Measurements from ENCODE around the gene DCAF15.
A peak's percentile ranks its signal among the peaks of the same experiment; 100 is the strongest.
"Not testable (repeated sequence)": the region's sequence is repeated elsewhere in the genome, so short reads cannot be mapped to it uniquely, and the experiment has no call there.

DCAF15 gene

DNA sequence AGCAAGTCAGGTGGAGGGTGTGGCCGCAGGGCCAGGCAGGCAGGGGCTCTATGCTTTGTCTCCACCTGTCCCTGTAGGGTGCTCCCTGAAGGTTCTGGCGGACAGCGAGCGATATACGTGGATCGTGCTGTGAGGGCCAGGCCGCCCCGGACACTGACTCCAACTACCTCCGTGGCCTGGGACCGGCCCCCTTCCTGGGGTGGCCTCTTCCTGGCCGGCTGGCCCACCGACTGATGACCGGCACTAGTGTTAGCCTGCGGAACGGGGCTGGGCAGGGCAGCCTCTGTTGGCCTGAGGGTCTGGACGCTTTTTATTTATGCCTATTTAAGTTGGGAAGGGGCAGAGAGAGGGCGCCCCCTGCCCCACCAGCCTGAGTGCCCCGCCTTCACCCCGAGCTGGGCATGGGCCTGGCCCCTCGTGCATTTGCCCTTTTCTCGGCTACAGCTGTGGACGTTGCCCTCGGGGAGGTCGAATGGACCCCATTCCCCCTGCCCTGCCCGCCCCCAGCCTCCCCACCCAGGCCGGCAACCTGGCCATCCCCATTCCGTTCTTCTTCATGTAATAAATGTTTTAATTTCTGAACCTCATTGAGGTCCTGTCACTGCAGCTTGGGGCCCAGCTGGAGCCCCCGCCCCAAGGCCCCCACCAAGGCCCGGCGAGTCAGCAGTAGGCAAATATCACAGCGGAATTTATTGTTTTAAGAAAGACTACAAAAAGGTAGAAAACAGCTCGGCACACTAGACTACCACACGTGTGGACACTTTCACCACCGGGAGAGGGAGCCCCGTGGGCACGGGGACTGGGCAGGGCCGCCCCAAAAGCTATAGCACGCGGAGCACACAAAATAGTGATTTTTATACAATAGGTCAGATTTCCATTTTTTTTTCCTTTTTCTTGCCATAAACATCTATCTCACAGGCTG is 8.8 kb downstream of the DCAF15 start:
- DNase-seq = no peak

DNA sequence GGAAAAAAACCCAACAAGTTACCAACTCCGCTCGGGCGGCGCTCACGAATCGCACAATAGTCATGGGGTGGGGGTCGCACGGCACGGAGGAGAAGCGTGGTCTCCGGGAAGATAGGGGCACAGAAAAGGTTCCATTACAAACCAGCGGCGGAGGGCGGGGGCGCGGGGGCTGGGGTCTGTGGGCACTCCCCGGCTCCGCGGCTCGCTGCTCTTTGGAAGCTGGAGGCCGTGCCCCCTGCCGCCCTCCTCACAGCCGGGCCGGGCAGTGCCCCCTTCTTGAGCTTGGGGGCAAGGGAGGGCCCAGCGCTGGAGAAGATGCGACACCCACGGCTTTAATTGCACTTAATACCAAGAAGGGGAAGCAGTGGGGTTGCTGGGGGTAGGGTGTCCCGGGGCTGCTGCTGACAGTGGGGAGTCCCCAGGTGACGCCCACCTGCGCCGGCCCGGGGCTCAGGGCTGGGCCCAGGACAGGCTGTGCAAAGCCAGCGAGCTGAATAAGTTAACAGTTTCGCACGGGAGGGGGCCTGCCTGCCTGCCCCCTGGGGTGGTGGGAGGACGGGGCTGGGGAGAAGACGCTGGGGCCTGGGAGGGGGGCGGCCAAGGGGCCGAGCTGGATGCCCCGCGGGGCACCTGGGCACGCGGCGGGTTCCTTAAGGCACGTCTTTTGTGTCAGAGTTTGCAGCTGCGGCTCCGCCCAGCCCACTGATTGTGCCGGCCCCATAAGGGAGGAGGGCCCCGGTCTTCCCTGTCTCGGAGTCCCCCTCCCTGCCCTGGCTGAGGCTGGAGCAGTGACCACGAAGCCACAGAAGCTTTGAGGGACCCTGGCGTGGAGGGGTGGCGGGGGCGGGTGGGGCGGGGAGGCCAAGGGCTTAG is 9.8 kb downstream of the DCAF15 start:
- no peak for DNase-seq

DNA sequence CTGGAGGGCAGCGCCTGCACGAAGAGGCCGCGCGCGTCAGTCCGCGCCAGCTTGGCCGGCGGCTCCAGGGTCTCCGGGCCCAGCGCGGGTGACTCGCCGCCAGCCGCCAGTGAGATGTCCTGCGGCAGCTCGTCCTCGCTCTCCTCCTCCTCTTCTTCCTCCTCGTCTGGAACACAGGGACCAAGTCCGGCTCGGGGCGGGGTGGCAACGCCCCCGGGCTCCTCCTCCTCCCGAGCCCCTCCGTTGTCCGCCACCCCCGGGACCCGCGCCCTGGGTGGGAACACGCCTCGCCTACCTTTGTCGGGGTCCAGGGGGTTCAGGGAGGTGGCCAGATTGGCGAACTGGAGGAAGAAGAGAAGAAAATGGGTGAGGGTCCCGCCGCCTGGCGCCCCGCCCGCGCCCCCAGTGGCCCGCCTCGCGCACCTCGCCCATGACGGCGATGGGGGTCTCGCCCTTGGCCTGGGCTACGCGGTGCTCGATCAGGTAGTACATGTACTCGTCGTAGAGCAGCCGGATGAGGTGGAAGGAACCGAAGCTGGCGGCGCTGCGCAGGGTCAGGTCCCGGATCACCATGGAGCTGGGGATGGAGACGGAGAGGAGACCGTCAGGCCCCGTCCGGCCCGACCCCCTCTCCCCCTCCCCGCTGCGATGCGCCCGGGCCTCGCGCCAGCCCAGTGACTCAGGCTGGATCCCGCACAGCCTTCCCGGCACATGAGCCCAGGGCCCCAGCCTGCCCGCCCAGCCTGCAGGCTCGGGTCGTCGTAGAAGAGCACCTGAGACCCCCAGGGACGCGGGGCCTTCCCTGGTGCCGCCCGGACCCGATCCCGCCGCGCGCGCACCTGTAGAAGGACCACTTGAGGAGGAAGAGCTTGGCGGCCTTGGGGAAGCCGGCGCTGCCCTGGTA is 10.6 kb downstream of the DCAF15 start:
- no peak for DNase-seq

DNA sequence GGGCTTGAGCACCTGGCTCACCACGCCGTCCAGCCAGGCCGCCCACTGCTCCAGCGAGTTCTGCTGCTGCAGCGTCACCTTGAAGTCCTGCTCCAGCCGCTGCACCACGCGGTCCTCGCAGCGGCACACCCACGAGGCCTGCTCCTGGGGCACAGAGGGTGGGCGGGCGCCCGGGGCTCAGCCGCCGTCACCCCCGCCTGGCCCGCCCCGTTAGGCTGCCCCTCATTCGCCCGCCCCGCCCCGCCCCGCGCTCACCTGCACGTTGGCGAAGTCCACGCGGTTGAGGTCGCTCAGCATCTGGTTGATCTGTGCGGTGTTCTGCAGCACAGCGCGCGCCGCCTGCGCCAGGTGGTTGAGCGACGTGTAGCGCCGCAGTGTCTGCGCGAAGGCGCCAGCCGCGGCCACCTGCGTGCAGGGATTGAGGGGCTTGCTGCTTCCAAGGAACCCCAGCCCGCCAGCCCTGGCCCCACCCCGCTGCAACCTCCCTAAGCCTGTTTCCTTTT is 11.3 kb downstream of the DCAF15 start:
- DNase-seq = no peak

DNA sequence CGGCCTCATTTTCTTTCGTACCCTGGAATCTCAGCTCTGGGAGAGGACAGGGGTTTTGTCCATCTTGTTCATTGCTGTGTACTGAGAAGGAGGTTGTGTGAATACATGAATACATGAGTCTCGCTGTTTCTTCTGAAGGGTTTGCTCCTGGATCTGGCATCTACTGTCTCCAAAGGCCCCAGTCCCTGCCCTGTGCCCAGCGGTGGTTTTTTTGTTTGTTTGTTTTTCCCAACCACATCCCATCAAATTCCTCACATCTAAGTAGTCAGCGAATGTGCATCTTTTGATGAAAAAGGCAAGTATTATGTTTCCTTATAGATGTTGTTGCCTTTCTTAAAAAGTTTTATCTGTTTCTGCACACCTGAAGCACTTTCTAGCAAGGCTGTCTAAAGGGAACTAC is 12.5 kb downstream of the DCAF15 start:
- no peak for DNase-seq

DNA sequence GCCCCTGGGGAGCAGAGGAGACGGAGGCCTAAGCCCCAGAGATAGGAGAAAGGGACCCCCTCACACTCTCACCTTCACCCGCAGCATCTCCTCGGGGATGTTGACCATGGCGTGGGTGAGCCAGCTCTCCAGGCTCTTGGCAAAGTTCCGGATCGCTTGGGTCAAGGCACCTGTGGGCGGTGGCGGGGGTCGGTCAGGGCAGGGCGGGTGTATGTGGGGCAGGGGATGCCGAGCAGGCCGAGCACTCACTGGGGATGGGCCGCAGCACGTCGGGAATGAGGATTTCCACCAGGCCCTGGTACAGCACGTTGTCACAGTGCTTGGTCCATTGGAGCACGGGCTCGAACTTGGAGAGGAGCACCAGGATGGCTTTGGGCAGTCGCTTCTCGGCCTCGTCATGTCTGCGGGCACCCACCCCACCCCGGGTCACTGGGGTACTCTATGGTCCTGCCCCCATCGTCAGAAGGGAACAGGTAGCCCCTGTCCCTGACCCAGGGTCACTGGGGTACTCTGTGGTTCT is 13.1 kb downstream of the DCAF15 start:
- DNase-seq = no peak

DNA sequence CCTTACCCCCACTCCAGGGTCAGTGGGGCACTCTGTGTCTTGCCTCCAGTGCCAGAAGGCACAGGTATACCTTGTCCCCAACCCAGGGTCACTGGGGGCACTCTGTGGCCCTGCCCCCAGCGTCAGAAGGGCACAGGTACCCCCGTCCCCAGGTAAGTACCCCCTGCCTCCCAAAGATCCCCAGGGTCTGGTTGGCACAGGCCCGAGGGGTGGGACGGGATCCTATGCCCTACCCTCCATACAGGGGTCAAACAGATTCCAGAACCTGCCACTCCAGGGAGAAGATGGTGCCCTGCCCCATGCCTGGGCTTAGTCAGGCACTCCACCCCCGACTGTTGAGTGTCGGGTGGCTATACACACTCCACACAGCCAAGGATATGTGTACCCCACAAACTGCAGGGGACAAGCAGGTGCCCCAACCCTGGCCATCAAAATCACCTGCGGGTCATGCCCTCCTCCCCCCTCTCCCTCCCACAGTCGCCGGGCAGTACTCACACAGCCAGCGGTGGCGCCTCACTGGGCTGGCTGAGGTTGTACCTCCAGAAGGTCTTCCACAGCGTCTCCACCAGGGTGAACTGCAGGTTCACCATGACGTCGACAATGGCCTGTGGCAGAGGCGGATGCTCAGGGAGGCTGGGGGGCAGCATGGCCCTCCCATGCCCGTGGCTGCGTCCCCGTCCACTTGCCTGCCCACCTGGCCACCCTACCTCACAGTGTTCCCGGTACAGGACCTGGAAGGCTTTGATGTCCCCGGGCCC is 13.8 kb downstream of the DCAF15 start:
- DNase-seq = no peak

DNA sequence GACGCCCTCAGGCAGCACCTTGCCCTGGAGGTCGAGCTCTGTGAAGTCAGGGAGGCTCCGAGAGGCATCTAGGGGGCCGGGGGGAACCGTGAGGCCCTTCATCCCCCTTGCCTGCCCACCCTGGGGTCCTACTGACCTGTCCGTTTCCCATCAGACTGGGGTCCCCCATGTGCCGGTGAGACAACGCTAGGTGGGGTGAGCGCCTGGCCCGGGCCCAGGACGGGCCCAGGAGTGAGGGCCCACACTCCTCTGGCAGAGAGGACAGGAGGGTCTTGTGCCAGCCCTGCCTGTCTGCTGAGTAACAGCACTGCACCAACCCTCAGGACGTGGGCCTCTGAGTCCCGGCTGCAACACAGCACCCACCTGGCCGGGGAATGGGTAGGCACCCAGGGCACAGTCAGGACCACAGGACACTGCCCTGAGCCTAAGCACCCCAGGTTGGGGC is 14.4 kb downstream of the DCAF15 start:
- no peak for DNase-seq

DNA sequence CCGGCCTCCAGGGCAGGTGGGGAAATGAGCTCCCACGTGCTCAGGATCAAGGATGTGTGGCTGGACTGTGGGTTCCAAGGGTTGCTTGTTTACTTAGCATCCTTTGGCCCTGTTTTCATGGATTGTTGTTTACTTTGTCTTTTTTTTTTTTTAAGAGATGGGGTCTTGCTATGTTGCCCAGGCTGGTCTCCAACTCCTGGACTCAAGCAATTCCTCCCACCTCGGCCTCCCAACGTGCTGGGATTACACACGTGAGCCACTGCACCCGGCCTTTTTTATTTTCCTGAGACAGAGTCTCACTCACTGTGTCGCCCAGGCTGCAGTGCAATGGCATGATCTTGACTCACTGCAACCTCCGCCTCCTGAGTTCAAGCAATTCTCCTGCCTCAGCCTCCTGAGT is 14.9 kb downstream of the DCAF15 start:
- not testable (repeated sequence) for DNase-seq

DNA sequence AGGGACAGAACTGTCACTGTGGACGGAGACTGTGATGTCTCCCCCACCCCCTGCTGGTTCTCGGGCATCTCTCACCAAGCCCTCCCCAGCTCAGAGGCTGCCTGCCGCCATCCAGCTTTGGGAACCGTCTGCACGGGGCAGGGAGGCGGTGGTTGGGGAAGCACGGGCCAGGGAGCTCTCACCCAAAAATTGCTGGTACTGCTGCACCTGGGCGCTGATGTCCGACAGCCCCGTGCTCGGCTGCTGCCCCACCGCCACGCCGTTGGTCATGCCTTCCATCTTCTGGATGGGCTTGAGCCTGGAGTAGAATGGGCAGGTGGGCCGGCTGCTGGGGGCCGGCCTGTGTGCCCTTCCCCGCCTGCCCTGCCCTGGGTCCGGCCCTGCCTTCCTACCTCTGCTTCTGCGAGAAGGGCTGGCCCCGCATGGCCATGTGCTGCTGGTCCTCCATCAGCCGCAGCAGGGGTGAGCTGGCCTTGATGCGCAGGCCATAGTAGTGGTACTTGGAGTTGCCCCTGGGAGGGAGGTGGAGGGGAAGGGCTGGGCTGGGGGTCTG is 16.1 kb downstream of the DCAF15 start:
- no peak for DNase-seq

DNA sequence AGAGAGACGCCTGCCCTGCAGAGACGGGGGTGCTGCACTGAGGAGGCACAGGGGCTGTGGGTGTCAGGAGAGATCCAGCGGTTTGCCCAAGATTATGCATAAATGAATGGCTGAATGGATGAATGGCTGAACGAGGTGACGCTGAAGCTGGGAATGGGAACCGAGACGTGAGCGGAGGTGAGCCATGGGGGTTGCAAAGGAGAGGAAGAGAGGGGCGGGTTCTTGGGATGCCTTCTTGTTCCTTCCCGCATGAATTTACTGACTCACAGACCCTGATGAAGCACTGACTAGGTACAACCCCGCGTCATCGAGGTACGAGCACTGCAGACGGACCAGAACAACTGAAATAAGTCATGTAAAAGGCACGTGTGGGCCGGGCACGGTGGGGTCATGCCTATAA is 16.7 kb downstream of the DCAF15 start:
- no peak for DNase-seq

DNA sequence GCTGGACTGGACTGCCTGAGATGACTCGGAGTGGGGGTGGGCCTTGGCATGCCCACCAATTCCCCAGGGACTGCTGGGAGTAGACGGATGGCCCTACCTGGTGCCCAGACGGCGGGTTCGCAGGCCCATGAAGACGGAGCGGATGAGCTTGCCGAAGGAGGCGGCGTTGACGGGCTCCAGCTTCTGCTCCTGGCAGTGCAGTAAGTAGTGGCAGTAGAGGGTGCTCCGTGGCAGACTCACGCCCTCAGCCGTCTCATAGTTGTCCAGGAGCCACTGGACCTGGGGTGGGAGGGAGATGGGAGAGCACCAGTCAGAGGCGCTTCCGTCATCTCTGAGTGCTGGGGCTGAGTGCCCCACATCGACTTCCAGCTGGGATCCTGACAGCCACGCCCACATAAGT is 17.6 kb downstream of the DCAF15 start:
- no peak for DNase-seq

DNA sequence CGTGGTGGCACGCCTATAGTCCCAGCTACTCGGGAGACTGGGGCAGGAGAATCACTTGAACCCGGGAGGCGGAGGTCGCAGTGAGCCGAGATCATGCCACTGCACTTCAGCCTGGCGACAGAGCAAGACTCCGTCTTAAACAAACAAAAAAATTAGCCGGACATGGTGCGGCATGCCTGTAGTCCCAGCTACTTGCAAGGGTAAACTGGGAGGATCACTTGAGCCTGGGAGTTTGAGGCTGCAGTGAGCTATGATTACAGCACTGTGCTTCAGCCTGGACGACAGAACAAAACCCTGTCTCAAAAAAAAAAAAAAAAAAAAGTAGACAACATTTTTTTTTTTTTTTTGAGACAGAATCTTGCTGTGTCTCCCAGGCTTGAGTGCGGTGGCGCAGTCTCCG is 19.6 kb downstream of the DCAF15 start:
- DNase-seq = not testable (repeated sequence)

DNA sequence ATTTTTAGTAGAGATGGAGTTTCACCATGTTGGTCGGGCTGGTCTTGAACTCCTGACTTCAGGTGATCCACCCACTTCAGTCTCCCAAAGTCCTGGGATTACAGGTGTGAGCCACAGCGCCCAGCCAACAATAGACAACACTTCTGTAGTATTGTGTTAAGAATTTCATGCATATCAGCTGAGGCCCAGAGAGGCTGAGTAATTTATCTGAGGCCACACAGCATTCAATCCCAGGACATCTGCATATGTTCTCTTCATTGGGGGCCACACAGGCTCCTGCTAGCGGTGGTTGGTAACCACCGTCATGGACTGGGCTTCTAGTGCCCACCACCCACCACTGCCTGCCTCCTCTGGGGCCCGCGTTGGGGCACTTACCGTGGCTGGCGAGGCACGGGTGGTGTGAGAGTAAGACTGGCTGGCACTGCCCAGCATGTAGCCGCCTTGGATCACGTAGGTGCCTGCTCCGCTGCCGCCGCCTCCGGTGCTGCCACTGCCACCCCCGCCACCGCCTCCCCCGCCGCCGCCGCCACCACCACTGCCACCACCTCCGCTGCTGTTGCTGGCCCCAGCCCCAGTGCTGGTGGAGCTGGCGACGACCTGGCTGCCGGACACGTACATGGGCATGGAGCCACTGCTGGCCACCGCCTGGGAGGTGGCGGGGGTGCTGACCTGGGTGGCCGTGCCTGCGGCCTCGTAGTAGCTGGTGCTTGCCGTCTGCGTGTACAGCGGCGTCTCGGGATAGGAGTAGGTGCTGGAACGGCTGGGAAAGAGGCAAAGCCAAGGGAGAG is 20.3 kb downstream of the DCAF15 start:
- DNase-seq = no peak

DNA sequence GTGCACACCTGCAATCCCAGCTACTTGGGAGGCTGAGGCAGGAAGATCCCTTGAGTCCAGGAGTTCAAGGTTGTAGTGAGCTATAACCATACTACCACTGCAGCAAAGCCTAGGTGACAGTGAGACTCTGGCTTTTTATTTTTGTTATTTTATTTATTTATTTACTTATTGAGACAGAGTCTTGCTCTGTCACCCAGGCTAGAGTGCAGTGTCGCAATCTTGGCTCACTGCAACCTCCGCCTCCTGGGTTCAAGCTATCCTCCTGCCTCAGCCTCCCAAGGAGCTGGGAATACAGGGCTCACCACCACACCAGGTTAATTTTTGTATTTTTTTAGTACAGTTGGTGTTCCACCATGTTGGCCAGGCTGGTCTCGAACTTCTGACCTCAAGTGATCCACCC is 21.2 kb downstream of the DCAF15 start:
- DNase-seq = not testable (repeated sequence)

DNA sequence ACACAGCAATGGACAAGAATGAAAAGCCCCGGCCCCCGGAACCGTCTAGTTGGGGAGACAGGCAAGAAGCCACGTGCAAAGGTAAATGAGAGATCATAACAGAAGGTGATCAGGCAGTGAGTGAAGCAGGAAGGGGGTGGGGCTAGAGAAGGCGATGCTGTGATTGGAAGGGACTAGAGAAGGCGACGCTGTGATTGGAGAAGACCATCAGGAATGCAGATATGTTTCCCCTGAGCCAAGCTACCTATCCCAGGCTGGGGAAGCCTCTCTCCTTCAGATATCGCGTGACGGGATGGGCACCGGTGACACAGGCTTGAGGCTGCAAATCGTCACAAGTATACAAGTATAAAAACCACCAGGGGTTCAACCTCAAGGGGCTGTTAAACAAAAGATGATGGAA is 21.8 kb downstream of the DCAF15 start:
- peak; percentile 73 for DNase-seq

DNA sequence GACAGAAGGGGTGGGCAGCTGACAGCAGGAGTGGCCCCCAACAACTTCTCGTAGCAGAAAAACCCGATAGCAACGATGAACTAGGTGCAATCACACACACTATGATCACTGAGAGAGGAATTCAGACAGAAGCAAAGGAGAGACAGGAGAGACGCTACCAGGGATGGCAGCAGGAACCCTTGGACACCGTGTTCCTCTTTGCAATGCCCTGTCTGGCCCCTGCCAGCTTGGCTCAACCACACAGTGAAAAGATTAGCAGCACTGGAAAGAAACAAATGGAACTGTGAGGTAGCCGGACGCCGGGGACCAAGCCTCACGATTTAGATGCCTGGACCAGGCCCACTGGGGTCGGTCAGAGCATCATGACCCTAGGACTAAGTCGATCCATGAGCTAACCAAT is 23.6 kb downstream of the DCAF15 start:
- DNase-seq = no peak

DNA sequence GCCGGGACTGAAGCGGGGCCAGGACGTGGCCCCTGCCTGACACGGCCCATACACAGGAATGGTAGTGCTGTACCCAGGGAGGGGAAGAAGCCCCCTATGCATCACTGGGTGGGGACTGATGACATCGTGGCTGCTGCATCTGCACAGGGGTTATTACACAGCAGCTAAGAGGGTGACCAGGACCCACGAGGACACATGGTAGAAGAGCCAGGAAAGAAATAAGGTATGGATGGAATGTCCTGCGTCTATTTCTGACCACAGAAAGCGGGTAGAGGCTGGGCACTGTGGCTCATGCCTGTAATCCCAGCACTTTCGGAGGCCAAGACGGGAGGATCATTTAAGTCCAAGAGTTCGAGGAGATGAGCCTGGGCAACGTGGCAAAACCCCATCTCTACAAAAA is 24.1 kb downstream of the DCAF15 start:
- DNase-seq = no peak

DNA sequence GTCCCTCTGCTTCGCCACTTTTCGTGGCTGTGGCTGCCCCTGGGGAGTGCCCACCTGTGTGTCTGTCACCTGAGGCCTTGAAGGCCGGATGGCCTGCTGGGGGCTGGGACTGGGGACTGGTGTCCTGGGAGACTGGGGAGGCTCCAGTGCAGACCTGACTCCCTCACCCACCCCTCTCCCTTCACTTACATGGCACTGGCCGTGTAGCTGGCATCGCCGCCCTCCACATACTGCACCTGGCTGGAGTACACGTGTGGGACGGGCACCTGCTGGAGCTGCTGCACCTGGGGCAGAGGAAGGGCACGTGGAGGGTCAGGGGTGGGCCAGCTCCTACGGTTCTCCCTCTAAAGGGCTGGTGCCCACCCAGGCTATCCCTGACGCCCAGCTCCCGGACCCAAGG is 25.5 kb downstream of the DCAF15 start:
- no peak for DNase-seq
